Activated T-helper 9 cell treated with anti-CD3 and anti-CD28 coated beads, Interleukin-2, amount 50 U/mL, for 16 hours (primary cell): ENCODE results near the gene CYYR1.

Experiments
- DNase-seq: peaks from one replicate; pipeline ENCODE4 v3.0.0-alpha.2; 2020; ENCODE audit warnings: low read depth

CYYR1 gene

DNA sequence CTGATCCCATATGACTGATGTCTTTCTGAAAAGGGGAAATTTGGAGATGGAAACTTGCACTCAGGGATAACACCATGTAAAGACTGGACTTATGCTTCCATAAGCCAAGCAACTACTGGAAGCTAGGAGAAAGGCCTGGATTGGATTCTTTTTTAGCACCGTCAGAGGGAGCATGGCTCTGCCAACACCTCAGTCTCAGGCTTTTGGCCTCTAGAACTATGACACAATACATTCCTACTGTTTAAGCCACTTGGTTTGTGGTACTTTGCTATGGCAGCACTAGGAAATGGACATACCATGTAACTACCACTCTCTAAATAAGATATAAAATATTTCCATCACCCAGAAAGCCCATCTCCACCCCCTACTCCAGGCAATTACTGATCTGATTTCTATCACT, 139.7 kb downstream of the CYYR1 start:
- DNase-seq = no peak

DNA sequence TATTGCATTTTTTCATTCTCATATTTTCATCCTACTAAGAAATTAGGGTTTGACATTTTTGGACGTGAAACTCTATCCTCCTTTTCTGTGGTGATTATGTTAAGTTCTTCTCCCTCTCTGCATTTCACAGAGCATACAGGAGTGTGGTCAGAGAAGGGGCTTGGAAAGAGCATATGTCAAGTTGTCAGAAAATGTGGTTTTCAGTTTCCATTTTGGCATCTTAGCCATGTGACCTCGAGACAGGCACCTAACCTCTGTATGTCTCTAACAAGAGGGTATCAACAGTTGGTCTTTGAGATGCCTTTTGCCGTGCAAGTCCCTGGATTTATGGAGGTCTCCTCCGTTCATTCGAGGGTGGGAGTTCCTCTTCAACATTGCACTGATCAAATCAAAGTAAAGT, 140.7 kb downstream of the CYYR1 start:
- DNase-seq = no peak

DNA sequence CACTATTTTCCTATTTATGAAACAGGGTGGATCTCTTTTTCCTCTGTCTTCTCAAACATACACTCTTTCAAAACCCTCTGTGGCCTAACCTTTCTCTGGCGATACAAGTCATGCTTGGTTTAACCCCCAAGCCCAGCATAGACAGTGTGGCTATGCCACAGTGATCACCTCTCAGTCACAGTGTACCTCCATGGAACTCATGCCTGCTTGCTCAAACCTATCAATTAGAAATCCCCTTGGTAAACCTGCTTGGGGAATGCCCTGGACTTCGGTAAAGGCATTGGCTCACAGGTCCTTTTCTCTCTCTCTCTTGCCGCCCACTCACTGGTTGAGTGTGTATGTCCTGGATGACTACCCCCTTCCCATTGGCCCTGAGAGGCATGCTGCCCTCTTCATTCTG, 147.5 kb downstream of the CYYR1 start:
- DNase-seq = no peak

DNA sequence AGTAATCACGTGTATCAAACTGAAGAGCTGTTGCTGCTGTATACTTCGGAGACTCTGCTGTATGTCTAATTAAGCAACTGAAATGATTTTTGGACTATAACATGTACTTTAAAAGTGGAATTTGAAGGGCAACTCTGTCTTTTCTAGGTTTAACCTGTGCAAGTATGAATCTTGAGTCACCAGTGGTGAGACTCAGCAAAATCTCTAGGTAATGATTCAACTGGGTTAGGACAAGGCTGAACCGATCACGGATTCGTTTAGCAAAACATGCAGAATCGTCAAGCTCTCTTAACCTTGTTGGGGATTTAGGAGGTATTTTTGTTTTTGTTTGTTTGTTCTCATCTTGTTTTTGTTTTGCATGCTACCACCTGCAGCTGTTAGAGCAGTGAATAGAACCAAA, 149.6 kb downstream of the CYYR1 start:
- no peak for DNase-seq

DNA sequence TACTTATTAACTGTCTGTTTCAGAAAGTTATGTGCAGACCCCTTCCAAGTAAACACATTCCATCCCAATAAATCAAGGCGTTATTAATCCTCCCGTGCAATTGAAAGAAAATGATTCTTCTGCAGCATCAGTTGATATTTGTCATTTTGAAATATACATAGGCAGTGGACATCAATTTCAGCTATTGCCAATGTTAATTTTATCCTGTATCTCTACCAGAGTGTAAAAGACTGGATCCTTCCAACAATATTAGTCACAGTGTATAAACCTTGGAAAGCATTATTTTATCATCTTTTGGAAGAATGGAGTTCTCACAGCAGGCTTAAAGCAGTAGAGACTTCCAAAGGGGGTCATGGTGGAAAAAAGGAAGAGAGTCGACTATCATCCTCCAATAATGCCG, 150.4 kb downstream of the CYYR1 start:
- DNase-seq = no peak

DNA sequence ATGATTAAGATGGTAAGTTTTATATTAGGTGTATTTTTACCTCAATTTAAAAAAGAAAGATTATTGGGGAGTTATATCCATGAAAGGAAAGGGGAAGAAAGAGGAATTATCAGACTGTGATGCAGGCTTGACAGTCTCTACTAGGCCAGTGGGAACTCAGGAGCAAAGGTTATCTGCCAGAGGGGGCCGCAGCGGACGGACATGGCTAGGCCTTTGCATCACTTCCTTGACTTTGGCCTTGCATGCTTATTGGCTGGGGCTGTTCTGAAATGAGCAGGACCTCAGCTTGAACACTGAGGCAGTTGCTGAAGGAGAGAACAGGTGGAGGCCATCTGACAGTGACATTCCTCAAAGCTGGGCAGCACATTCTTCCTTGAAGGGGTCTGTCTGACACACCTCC, 150.9 kb downstream of the CYYR1 start:
- no peak for DNase-seq

DNA sequence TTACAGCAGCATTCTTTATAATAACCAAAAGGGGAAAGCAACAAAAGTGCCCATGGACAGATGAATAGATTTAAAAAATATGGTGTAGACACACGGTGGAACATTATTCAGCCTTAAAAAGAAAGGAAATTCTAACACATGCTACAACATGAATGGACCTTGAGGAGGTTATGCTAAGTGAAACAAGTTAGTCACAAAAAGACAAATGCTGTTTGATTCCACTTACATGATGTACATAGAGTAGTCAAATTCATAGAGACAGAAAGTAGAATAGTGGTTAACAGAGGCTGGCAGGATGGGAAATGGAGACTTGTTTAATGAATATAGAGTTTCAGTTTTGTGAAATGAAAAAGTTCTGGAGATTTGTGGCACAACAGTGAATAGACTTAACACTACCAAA, 151.4 kb downstream of the CYYR1 start:
- no peak for DNase-seq
